HK-2 (cell line): ENCODE results near the gene FAM168A.
A peak's percentile ranks its signal among the peaks of the same experiment; 100 is the strongest.
"Not testable (repeated sequence)": the region's sequence is repeated elsewhere in the genome, so short reads cannot be mapped to it uniquely, and the experiment has no call there.

Experiments used
- DNase-seq: peaks from one replicate; pipeline ENCODE4 v3.0.0-alpha.2; 2018; ENCODE audit not compliant: unreplicated experiment

The FAM168A gene

GRCh38 chr11:73468590-73469161 lies 129.2 kb downstream of the FAM168A start:
- no peak for DNase-seq

DNA sequence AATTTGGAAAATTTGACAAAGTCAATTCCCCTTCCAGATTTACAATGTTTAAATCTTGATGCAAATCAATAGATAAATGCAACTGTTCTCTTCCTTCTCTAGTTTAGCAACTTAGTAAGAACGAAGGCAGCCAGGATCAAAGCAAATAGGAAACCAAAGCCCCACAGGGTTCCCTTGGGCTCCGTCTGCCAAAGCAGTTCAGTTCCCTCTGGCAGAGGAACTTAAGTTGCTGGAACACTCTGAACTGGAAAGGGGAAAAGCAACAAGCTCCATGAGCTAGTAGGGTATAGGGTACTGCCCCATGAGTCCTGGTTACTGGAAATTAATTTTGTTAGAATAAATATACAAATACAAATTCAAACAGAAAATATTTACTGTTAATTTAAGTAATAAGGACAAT lies 130.4 kb downstream of the FAM168A start:
- no peak for DNase-seq

DNA sequence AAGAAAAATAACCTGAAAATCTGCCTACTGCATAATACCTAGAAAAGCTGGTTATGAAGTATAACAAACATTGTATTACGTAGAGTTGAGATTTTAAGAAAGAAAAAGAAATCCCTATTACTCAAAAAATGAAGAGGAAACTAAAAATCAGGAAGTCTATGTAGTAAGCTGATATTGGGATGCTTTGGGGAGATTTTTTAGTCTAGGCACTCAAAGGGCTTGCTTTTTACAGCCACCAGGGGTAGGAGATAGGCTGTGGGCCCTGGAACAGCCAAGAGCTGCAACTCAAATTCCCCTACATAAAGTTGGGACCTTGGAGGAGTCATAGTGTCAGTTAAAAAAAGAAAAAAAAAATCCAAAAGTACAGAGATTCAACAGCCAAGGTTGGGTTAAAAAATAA lies 131.3 kb downstream of the FAM168A start:
- no peak for DNase-seq

GRCh38 chr11:73465871-73466270 lies 132.0 kb downstream of the FAM168A start:
- DNase-seq, result no peak

GRCh38 chr11:73465023-73465675 lies 132.8 kb downstream of the FAM168A start:
- DNase-seq, result no peak

DNA sequence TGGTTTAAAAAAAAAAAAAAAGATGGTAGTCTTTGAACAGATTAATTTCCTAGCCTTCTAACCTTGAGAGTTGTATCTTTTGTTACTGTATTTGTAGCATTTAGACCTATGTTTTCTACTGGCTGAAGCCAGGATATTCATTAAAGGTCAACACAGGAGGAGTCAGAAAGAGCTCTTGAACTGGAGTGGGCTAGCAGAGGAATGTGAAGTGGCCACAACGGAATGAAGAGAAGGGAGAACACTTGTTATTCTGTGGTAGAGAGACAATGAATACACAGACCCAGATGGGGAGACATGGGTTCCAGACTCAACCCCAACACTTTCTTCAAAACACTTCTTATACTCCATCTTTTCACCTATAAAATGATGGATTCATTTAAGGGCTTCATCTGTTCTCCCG lies 133.6 kb downstream of the FAM168A start:
- peak; percentile 9 for DNase-seq

DNA sequence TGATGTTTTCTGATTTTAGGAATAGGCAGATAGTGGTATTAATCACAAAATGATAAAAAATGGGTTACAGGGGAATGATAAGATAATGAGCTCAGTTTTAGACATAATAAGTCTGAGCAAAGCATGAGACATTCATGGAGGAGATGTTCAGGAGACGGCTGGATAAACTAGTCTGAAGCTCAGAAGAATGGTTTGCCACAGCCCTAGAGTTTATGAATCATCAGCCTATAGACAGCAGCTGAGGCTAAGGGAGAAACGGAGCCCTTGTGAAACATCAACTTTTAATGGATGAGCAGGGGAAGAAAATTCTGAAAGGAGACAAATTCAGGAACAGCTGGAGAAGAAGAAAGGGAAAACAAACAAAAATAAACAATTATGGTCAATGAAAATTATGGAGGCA lies 134.6 kb downstream of the FAM168A start:
- DNase-seq, result no peak

GRCh38 chr11:73461964-73462363 lies 135.9 kb downstream of the FAM168A start:
- no peak for DNase-seq

DNA sequence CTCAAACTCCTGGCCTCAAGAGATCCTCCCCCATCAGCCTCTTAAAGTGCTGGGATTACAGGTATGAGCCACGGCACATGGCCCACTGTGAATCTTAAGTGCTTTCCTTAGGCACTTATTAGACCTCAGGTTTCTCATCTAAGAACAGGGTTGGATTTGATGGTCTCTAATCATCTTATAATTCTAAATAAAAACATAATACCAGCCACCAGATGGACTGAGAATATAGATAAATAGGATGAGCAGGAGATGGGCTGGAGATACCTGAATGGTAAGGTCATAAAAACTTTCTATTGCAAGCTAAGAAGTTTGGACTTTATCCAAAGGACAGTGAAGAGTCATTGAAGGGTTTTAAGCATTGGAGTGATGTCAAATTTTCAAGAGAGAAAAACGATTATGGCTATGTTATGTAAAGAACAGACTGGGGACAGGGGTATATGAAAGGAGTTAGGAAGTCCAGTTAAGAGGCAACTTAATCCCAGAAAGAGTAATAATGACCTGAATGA lies 136.5 kb downstream of the FAM168A start:
- DNase-seq, result no peak

DNA sequence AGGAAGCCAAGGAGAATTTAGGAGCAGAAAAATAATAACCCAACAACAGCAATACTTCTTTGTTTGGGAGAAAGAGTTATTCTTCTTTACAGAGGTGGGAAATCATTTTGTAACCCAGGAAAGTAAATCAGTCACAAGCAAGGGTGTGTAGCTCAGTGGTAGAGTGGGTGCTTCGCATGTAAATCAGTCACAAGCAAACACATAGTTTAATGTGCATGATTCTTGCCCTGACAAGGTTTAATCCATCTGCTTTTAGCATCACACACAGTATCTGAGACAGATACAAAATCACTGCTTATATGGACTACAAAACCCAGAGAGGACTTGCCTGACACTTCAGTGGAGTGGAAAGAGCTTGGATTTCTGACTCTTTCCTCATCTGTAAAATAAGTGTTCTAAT lies 139.7 kb downstream of the FAM168A start:
- no peak for DNase-seq

- DNase-seq, result no peak
Observed at GRCh38 chr11:73454987-73455386, 142.9 kb downstream of the FAM168A start.

GRCh38 chr11:73453562-73453961 lies 144.3 kb downstream of the FAM168A start:
- DNase-seq, result no peak

- DNase-seq, result no peak
Observed at GRCh38 chr11:73452726-73453125, 145.2 kb downstream of the FAM168A start.

GRCh38 chr11:73451896-73452295 lies 146.0 kb downstream of the FAM168A start:
- DNase-seq, result no peak

- no peak for DNase-seq
Observed at GRCh38 chr11:73446766-73447165, 151.1 kb downstream of the FAM168A start.

DNA sequence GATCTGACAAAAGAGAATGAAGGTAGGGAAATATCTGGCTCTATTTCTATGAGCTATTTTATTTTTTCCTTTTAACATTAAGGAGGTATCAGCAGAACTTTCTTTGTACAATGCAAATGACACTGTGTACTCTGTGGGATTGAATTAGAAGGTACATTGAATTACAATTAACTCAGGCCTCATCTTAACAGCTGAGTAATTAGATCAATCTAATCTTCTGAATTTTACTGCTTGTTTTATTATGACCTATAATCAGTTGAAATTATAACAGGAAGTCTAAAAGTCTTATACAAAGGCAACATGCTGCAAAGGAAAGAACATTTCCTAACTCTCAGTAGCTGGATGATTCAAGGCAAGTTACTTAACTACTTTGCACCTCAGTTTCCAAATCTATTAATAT lies 151.9 kb downstream of the FAM168A start:
- DNase-seq, result no peak

DNA sequence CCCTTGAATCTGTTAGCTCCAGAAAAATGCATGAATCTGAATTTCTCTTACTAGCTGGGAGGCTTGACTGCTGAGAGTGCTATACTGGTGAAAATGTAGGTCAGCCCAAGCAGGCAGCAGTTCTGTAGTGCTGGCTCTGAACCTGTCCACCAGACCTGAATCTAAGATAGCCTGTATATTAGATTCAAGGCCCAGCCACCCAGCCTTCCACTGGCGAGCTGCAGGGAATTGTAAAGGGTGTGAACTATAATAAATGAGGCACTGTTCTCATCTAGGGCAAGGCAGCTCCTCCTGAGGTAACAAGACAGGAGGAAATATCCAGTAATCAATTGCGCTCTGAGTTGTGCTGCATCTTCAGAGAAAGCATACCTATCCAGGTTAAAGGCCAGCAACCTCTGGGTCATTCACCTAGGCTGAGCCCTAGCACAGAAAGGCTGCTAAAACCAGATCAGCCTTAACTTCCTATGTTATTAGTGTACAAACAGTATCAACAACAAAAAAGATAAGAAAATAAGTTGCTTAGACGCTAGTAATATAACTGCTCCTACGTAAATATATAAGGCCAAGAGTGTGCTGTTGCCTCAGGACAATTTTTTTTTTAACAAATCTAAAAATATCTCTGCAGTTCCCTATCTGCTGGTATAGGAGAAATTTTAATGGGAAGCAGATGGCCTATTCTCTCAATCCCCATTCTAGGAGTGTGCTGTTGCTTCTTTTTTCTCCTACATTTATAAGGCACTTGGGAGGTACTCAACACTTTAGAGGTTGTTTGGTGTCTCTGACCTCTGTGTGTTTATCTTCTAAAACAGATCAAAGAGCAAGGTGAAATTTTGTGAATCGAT lies 158.7 kb downstream of the FAM168A start:
- DNase-seq, result no peak

- DNase-seq, result not testable (repeated sequence)
Observed at GRCh38 chr11:73436859-73437258, 161.1 kb downstream of the FAM168A start.

- DNase-seq, result no peak
Observed at GRCh38 chr11:73431396-73431795, 166.5 kb downstream of the FAM168A start.

DNA sequence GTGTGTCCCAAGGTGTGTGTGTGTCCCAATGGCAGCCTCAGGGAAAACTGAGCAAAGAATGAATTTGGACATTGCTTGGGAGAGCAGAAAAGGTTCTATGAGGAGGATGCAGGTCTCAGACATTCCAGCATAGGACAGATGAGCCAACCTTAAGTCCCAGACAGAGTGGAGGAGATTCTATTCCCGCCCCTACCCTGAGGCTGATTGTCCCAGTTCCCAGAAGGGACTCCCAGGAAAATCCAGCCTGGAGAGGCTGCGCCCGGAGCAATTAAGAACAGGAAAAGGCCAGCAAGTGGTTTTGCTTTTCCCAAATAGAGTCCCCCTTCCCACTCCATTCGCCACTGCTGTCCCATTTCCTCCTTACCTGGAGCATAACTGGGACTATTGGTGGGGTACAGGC lies 167.6 kb downstream of the FAM168A start:
- DNase-seq, result no peak

DNA sequence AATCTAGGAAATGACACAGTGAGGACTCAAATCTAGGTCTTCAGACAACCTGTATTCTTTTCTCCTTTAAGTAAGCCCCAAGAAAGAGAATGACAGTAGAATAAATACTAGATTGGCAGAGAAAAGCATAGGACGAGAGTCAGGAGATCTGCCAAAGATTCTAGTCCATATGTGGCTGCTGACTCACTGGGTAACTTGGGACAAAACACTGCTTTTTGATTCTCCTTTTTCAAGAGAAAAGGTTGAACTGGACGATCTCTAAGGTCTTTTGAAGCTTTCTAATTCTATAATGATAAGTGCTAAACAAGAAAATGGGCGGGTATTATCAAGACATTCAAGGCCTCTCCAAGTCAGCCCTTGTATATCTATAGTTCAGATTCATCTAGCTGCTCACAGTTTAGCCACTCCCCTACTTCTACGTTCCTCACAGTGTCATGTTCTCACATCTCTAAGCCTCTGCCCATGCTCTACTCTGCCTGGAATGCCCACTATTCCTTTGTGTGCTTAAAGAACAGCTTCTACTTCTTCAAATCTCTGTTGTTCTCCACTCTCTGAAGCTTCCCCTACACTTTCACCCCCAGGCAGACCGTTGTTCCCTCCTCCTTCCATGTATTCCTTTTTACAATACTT lies 168.7 kb downstream of the FAM168A start:
- no peak for DNase-seq

GRCh38 chr11:73428699-73429098 lies 169.2 kb downstream of the FAM168A start:
- no peak for DNase-seq
